ENCODE results near the gene COG2. TPM values are rescaled to one million over a fixed set of nuclear protein-coding genes. Genes with fewer than 3 reads are reported as not detected.
"Not testable (repeated sequence)": the region's sequence is repeated elsewhere in the genome, so short reads cannot be mapped to it uniquely, and the experiment has no call there.

Gene COG2
- total RNA-seq, 1 donor from 2014 or later, result 20.4 TPM

DNA sequence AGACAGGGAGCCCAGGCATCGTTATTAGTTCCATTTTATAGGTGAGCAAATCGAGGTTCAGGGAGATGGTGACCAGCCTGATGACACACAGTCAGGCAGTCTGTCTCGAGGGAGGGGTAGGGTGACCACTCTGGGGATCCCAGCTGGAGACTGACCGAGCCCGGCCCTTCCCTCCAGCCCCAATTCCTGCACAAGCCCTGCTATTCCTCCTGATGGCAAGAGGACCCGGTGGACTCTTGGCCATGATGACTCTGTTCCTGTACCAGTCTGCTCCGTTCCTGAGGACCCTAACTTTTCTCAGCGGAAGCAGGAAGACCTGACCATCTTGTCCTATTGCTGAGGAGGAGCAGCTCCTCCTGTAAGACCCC is 71.2 kb downstream of the COG2 start:
- Histone ChIP-seq H3K4me1 (peaks cover 14% of the 10 kb centered on the region), H3K36me3 (no peaks in the 10 kb centered on the region), H3K27ac (no peak overlapping the region), H3K9me3 (no peaks in the 10 kb centered on the region), H3K4me3 (peak overlapping the region; percentile 7 to 30), H3K27me3 (no peaks in the 10 kb centered on the region)
- intact Hi-C loops (cut with DNase I), result no loop called here
- DNase-seq (ENCODE audit: extremely low spot score in 2 of 2), result no peak
- no peak for TF ChIP-seq POLR2A (IDR thresholded peaks at IDR 0.05)
- TF ChIP-seq POLR2AphosphoS5 (IDR thresholded peaks at IDR 0.05; ENCODE audit: insufficient read depth in 1 of 2, low read depth in 1 of 2), result no peak
- TF ChIP-seq, protein P1, sequence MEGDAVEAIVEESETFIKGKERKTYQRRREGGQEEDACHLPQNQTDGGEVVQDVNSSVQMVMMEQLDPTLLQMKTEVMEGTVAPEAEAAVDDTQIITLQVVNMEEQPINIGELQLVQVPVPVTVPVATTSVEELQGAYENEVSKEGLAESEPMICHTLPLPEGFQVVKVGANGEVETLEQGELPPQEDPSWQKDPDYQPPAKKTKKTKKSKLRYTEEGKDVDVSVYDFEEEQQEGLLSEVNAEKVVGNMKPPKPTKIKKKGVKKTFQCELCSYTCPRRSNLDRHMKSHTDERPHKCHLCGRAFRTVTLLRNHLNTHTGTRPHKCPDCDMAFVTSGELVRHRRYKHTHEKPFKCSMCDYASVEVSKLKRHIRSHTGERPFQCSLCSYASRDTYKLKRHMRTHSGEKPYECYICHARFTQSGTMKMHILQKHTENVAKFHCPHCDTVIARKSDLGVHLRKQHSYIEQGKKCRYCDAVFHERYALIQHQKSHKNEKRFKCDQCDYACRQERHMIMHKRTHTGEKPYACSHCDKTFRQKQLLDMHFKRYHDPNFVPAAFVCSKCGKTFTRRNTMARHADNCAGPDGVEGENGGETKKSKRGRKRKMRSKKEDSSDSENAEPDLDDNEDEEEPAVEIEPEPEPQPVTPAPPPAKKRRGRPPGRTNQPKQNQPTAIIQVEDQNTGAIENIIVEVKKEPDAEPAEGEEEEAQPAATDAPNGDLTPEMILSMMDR (IDR thresholded peaks at IDR 0.05), result no peak

DNA sequence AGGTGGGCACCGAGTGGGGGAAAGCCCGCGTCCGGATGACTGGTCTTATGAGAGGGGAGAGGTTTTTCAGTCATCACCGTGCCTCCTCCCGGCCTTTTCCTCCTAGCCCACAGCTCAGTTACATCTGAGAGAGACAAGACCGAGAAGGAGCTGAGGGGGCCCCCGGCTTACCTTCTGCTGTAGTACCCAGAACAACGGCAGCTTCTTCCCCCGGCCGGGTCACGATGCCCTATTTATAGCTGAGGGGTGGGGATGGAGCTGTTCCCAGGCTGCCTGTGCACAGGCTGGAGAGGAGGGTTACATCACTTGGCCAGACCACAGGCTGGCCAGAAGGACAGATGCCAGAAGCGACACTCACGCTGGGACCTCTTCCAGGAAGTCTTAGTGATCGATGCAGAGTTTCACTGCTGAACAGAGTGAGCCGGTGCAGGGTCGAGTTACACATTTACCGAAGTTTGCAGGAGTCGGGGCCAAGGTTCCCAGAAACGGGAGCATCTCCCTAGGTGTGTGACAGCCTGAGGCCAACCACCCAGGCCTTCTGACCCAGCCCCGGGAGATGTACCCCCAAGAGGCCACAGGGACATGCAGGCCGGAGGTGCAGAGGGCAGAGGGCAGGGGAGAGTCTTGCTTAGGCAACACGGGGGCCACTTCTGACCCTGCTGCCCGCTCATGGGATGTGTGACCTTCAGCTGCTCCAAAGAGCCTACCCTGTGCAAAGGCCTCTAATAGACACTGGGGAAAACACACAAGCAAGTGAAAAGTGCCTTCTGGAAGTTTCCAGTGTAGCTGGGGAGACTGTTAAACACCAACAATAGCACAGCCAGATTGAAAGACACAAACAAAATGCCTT is 71.9 kb downstream of the COG2 start, which contains the start of gene AGT:
Gene AGT (minus strand): TSS at position 208 of the 850 bp plus-strand sequence. CDS start 3,299 bp downstream, outside the sequence.
- no peaks in the 10 kb centered on the region for H3K9me3 ChIP-seq
- no peaks in the 10 kb centered on the region for H3K36me3 ChIP-seq
- no peak within 1 kb of the TSS for H3K27ac ChIP-seq
- peak within 1 kb of the TSS; percentile 7 to 30 for H3K4me3 ChIP-seq
- no peaks in the 10 kb centered on the region for H3K27me3 ChIP-seq
- no peak for DNase-seq (ENCODE audit: extremely low spot score in 2 of 2)
- intact Hi-C loops (cut with DNase I), result no loop called here
- H3K4me1 ChIP-seq, result peaks cover 14% of the 10 kb centered on the region
- no peak for TF ChIP-seq POLR2A (IDR thresholded peaks at IDR 0.05)
- TF ChIP-seq, protein P1 (IDR thresholded peaks at IDR 0.05), result no peak
- peak in 1 of 2 donors; percentile 61 for TF ChIP-seq POLR2AphosphoS5 (IDR thresholded peaks at IDR 0.05; ENCODE audit: insufficient read depth in 1 of 2, low read depth in 1 of 2)

DNA sequence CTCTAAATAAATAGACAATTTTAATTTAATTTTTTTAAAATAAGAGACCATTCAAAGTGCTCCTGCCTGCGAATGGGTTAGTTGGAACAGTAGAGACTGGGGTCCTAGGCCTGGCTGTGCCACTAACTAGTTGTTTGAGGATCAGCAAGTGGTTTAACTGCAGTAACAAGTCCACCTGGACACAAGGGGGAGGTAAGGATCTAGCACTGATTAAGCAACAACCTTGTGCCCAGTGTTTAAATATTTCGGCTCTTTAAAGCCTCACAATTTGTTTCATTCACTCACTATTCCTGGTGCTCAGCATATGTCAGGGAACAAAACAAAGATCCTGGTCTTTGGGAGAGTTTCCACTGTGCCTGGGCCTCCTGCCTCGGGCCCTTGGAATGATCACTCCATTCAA is 73.2 kb downstream of the COG2 start:
- H3K27me3 ChIP-seq, result no peaks in the 10 kb centered on the region
- no peak for TF ChIP-seq POLR2A (IDR thresholded peaks at IDR 0.05)
- no peak overlapping the region for H3K27ac ChIP-seq
- no peaks in the 10 kb centered on the region for H3K36me3 ChIP-seq
- no peak overlapping the region for H3K4me3 ChIP-seq
- no peak for DNase-seq (ENCODE audit: extremely low spot score in 2 of 2)
- H3K9me3 ChIP-seq, result no peaks in the 10 kb centered on the region
- intact Hi-C loops (cut with DNase I), result no loop called here
- H3K4me1 ChIP-seq, result peaks cover 14% of the 10 kb centered on the region

DNA sequence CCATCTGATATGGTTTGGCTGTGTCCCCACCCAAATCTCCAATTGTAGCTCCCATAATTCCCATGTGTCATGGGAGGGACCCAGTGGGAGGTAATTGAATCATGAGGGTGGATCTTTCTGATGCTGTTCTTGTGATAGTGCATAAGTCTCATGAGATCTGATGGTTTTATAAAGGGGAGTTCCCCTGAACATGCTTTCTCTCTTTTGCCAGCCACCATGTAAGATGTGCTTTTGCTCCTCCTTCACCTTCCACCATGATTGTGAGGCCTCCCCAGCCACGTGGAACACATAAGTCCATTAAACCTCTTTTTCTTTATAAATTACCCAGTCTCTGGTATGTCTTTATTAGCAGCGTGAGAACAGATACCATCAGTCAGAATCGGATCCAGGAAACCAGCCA is 74.2 kb downstream of the COG2 start:
- intact Hi-C loops (cut with DNase I); H3K4me3 ChIP-seq; H3K27me3 ChIP-seq; H3K36me3 ChIP-seq; H3K27ac ChIP-seq; DNase-seq (ENCODE audit: extremely low spot score in 2 of 2); H3K9me3 ChIP-seq: not testable (repeated sequence)
- H3K4me1 ChIP-seq, result peaks cover 14% of the 10 kb centered on the region

DNA sequence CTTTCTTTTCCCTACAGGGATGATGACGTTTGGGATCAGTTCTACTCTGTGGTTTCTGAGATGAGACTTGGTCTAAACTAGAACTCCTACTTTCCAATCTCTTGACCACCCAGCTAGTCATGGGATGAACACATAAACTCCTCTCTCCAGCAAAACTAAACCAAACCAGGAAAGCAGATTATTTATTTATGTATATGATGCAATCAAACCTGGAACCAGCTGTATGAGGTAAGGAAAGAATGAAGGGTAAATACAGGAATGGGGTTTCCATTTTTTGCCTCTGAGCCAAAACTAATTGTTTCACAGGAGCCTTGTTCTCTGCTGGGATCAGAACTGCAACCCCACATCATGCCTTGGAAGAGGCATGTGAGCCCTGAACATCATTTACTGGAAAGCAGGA is 75.0 kb downstream of the COG2 start:
- no peaks in the 10 kb centered on the region for H3K27me3 ChIP-seq
- no peak for DNase-seq (ENCODE audit: extremely low spot score in 2 of 2)
- H3K4me1 ChIP-seq, result peaks cover 14% of the 10 kb centered on the region
- intact Hi-C loops (cut with DNase I), result no loop called here
- no peak for TF ChIP-seq POLR2A (IDR thresholded peaks at IDR 0.05)
- TF ChIP-seq, protein P1 (IDR thresholded peaks at IDR 0.05), result no peak
- TF ChIP-seq POLR2AphosphoS5 (IDR thresholded peaks at IDR 0.05; ENCODE audit: insufficient read depth in 1 of 2, low read depth in 1 of 2), result no peak
- H3K27ac ChIP-seq, result no peak overlapping the region
- no peaks in the 10 kb centered on the region for H3K9me3 ChIP-seq
- no peak overlapping the region for H3K4me3 ChIP-seq
- H3K36me3 ChIP-seq, result no peaks in the 10 kb centered on the region

DNA sequence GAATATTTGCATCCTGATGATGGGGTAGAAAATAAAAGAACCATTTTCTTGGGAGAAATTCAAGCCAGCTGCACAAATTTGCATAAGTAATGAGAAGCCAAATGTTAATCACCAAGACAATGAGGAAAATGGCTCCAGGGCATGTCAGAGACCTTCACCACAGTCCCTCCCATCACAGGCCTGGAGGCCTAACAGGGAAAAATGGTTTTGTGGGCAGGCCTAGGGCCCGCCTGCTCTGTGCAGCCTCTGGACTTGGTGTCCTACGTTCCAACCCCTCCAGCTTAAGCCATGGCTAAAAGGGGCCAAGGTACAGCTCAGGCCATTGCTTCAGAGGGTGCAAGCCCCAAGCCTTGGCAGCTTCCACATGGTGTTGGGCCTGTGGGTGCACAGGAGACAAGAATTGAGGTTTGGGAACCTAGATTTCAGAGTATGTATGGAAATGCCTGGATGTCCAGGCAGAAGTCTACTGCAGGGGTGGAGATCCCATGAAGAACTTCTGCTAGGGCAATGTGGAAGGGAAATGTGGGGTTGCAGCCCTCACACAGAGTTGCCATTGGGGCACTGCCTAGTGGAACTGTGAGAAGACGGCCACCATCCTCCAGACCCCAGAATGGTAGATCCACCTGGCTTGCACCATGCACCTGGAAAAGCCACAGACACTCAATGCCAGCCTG is 79.7 kb downstream of the COG2 start:
- H3K9me3 ChIP-seq; intact Hi-C loops (cut with DNase I); H3K4me3 ChIP-seq; H3K36me3 ChIP-seq; H3K27me3 ChIP-seq; H3K4me1 ChIP-seq; H3K27ac ChIP-seq; DNase-seq (ENCODE audit: extremely low spot score in 2 of 2): not testable (repeated sequence)
